PC-9 (cell line): ENCODE results near the gene TECTA. TPM values are rescaled to one million over a fixed set of nuclear protein-coding genes. Genes with fewer than 3 reads are reported as not detected.

Experiments used
- BruUV-seq: library from RNA; stranded (reverse); fragments of 400-500 nt; replicated peaks from 2 replicates; lab custom pipeline; 2021; lab: Mats Ljungman, UMichigan
- CTCF ChIA-PET: fragments of 300-600 bp; sonication (Branson Sonifier 250); formaldehyde crosslinking; loops from one replicate; lab custom pipeline; 2022; ENCODE audit warnings: antibody characterized with exemption; lab: Charles Lee
- POLR2A ChIA-PET: fragments of 300-600 bp; sonication (Branson Sonifier 250); formaldehyde crosslinking; loops from one replicate; lab custom pipeline; 2022; ENCODE audit warnings: antibody characterized with exemption; ENCODE audit not compliant: unreplicated experiment; lab: Charles Lee
- DNase-seq, 2 experiments: peaks; one replicate each; pipeline versions ENCODE4 v3.0.0 to v3.0.0-alpha.2; 2015 to 2022; ENCODE audit warnings: mixed read lengths in 1 of 2
- H2AFZ ChIP-seq: fragments of 200-600 bp; sonication (generic); 2 replicates; pipeline ENCODE4 v1.8.1; 2017; ENCODE audit warnings: antibody characterized with exemption
- H3F3A ChIP-seq: fragments of 200-600 bp; sonication (generic); 2 replicates; pipeline ENCODE4 v1.8.1; 2017; ENCODE audit warnings: antibody characterized with exemption, mild to moderate bottlenecking, low read depth; ENCODE audit not compliant: insufficient read depth
- H3K27ac ChIP-seq: fragments of 200-600 bp; sonication (generic); 2 replicates; pipeline ENCODE4 v1.6.1; 2016; ENCODE audit warnings: mixed run types
- H3K27me3 ChIP-seq: fragments of 200-600 bp; sonication (generic); 2 replicates; pipeline ENCODE4 v1.6.1; 2016; ENCODE audit warnings: low read depth, mixed run types; ENCODE audit not compliant: insufficient read depth
- H3K36me3 ChIP-seq: fragments of 200-600 bp; sonication (generic); 2 replicates; pipeline ENCODE4 v1.6.1; 2016; ENCODE audit warnings: low read depth, mixed run types
- H3K4me1 ChIP-seq: fragments of 200-600 bp; sonication (generic); replicated peaks from 2 replicates; pipeline ENCODE4 v1.6.1; 2016; ENCODE audit warnings: mixed run types; ENCODE audit not compliant: insufficient read depth
- H3K4me2 ChIP-seq: fragments of 200-600 bp; sonication (generic); 2 replicates; pipeline ENCODE4 v1.6.1; 2017; ENCODE audit warnings: mixed run types
- H3K4me3 ChIP-seq: fragments of 200-600 bp; sonication (generic); 2 replicates; pipeline ENCODE4 v1.6.1; 2016; ENCODE audit warnings: mixed run types
- H3K79me2 ChIP-seq: fragments of 200-600 bp; sonication (generic); 2 replicates; pipeline ENCODE4 v1.6.1; 2017; ENCODE audit warnings: low read depth, mixed run types
- H3K9me2 ChIP-seq: fragments of 200-600 bp; sonication (generic); 2 replicates; pipeline ENCODE4 v1.8.1; 2017; ENCODE audit warnings: mild to moderate bottlenecking; ENCODE audit not compliant: insufficient read depth
- H3K9me3 ChIP-seq: fragments of 200-600 bp; sonication (generic); 2 replicates; pipeline ENCODE4 v1.8.1; 2016; ENCODE audit warnings: low read depth; ENCODE audit not compliant: insufficient read depth
- H4K20me1 ChIP-seq: fragments of 200-600 bp; sonication (generic); 2 replicates; pipeline ENCODE4 v1.8.1; 2017; ENCODE audit not compliant: insufficient read depth
- EZH2 ChIP-seq: fragments of 200-600 bp; sonication (generic); IDR thresholded peaks from 2 replicates; pipeline ENCODE4 v1.8.0; 2017; ENCODE audit warnings: antibody characterized with exemption, low read depth
- intact Hi-C: fragments of 100-400 bp; cut with micrococcal nuclease; formaldehyde crosslinking; loops from one replicate; pipeline ENCODE4 v1.10.0; 2022; ENCODE audit not compliant: unreplicated experiment
- total RNA-seq: library from RNA; stranded (reverse); gene quantifications from 2 replicates; pipeline ENCODE4 v1.2.3, GENCODE V29; 2021
- TF ChIP-seq, protein P1 (sequence below): fragments of 200-600 bp; sonication (generic); conservative IDR thresholded peaks from 2 replicates; pipeline ENCODE4 v1.6.1; 2017; ENCODE audit warnings: mixed run types, antibody characterized with exemption, mild to moderate bottlenecking, moderate library complexity

TECTA gene
- total RNA-seq, 1 experiment from 2014 or later = 0.04 TPM

DNA sequence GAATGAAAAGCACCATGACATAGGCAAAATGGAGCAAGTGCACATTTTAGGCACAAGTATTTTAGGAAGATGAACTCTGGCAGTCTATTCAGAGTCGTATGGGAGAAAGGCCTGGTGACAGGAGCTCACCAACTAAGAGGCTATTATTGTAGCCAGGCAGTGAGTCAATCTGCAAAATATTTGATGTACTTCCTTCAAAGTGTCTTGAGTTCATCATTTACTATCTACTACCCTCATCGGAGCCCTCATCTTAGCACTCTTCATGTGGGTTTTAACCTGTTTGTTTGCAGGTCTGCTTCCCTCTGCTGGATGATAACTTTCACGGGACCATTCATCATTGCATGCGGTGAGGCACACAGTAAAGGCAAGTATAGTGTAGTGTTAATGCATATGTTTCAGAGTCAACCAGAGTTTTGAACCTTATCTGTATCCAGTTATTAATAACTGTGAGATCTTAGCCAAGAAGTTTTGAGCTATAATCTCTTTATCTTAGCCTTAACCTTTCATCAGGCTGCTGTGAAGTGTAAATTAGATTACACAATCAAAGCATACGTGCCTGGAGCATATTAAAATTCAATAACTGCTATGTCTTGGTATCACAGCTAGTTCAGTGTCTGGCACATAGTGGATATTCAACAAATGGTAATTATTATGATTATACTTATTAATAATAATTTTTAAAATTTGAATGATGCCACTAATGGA, 120.6 kb downstream of the TECTA start:
- Histone ChIP-seq H2AFZ (no peak overlapping the region), H3K4me1 (no peaks in the 10 kb centered on the region), H3K27ac (no peak overlapping the region), H3K4me3 (no peak overlapping the region), H3F3A (no peaks in the 10 kb centered on the region), H3K9me3 (no peaks in the 10 kb centered on the region), H4K20me1 (no peaks in the 10 kb centered on the region), H3K27me3 (peaks cover 80% of the 10 kb centered on the region), H3K36me3 (no peaks in the 10 kb centered on the region), H3K79me2 (no peaks in the 10 kb centered on the region), H3K4me2 (no peak overlapping the region), H3K9me2 (no peaks in the 10 kb centered on the region)
- BruUV-seq = no TSS peak
- ChIA-PET CTCF (no interaction called here), POLR2A (no interaction called here)
- TF ChIP-seq EZH2 = no peak
- DNase-seq = no peak
- intact Hi-C loops = no loop called here

DNA sequence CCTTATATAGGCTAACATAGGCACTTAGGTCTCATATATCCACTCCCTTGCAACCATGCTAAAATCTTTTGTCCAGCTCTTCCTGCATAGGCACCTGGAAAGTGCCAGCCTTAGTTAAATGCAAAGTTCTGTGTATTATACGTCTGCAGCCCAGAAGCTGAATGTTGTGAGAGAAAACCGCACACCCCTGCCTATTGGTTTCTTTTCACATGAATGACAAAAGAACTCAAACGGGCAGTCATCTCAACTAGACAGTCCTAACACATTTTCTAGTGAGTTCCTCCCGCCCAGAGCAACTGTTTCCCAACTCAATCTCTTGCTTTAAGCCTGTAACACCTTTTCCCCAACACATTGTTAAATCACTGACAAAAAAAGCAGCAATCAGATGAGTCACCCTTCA, 122.1 kb downstream of the TECTA start:
- no peak for DNase-seq
- intact Hi-C loops = no loop called here
- no peak for TF ChIP-seq EZH2
- TF ChIP-seq, protein P1, sequence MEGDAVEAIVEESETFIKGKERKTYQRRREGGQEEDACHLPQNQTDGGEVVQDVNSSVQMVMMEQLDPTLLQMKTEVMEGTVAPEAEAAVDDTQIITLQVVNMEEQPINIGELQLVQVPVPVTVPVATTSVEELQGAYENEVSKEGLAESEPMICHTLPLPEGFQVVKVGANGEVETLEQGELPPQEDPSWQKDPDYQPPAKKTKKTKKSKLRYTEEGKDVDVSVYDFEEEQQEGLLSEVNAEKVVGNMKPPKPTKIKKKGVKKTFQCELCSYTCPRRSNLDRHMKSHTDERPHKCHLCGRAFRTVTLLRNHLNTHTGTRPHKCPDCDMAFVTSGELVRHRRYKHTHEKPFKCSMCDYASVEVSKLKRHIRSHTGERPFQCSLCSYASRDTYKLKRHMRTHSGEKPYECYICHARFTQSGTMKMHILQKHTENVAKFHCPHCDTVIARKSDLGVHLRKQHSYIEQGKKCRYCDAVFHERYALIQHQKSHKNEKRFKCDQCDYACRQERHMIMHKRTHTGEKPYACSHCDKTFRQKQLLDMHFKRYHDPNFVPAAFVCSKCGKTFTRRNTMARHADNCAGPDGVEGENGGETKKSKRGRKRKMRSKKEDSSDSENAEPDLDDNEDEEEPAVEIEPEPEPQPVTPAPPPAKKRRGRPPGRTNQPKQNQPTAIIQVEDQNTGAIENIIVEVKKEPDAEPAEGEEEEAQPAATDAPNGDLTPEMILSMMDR = no peak
- no TSS peak for BruUV-seq
- no peak overlapping the region for H3K27ac ChIP-seq
- no peak overlapping the region for H3K4me2 ChIP-seq
- CTCF ChIA-PET = no interaction called here
- no peaks in the 10 kb centered on the region for H3K9me2 ChIP-seq
- H3K4me1 ChIP-seq = no peaks in the 10 kb centered on the region
- H3K79me2 ChIP-seq = no peaks in the 10 kb centered on the region
- no peaks in the 10 kb centered on the region for H3K9me3 ChIP-seq
- H2AFZ ChIP-seq = no peak overlapping the region
- no peaks in the 10 kb centered on the region for H3F3A ChIP-seq
- H3K36me3 ChIP-seq = no peaks in the 10 kb centered on the region
- H3K27me3 ChIP-seq = peaks cover 71% of the 10 kb centered on the region
- no peak overlapping the region for H3K4me3 ChIP-seq
- no peaks in the 10 kb centered on the region for H4K20me1 ChIP-seq
- POLR2A ChIA-PET = no interaction called here

DNA sequence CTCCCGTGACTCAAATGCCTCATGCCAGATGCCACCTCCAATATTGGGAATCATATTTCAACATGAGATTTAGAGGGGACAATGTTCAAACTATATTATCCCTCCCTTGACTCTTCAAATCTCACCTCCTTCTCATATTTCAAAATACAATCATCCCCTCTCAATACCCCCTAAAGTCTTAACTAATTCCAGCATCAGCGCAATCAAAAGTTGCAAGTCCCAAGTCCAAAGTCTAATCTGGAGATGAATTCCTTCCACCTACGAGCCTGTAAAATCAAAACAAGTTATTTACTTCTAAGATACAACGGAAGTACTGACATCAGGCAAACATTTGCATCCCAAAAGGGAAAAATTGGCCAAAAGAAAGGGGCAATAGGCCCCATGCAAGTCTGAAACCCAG, 124.3 kb downstream of the TECTA start:
- Histone ChIP-seq H3K9me2 (no peaks in the 10 kb centered on the region), H3F3A (no peaks in the 10 kb centered on the region), H4K20me1 (no peaks in the 10 kb centered on the region), H2AFZ (no peak overlapping the region), H3K79me2 (no peaks in the 10 kb centered on the region), H3K4me1 (no peaks in the 10 kb centered on the region), H3K27me3 (peaks cover 71% of the 10 kb centered on the region), H3K4me3 (no peak overlapping the region), H3K4me2 (no peak overlapping the region), H3K9me3 (no peaks in the 10 kb centered on the region), H3K27ac (no peak overlapping the region), H3K36me3 (no peaks in the 10 kb centered on the region)
- no TSS peak for BruUV-seq
- intact Hi-C loops = no loop called here
- POLR2A ChIA-PET = no interaction called here
- CTCF ChIA-PET = no interaction called here
- DNase-seq = no peak
- TF ChIP-seq, protein P1 = no peak
- TF ChIP-seq EZH2 = no peak
